H9 (cell line): ENCODE measurements around the gene STT3A. TPM values are rescaled to one million over a fixed set of nuclear protein-coding genes. Genes with fewer than 3 reads are reported as not detected.

Source experiments
- DNase-seq: peaks from one replicate; pipeline ENCODE4 v3.0.0-alpha.2; 2017
- H2AFZ ChIP-seq: one replicate; pipeline ENCODE4 v1.6.1; 2013; ENCODE audit warnings: mild to moderate bottlenecking, low read length, control low read depth, moderate library complexity
- H2AK5ac ChIP-seq: 2 replicates; pipeline ENCODE4 v1.6.1; 2013; ENCODE audit warnings: low read length, control low read depth, mixed read lengths; ENCODE audit not compliant: insufficient read length
- H2BK120ac ChIP-seq: one replicate; pipeline ENCODE4 v1.6.1; 2013; ENCODE audit warnings: low read depth, mild to moderate bottlenecking, low read length, control low read depth, inconsistent platforms; ENCODE audit not compliant: poor library complexity, severe bottlenecking
- H2BK12ac ChIP-seq: 2 replicates; pipeline ENCODE4 v1.6.1; 2013; ENCODE audit warnings: low read length, control low read depth, mixed read lengths, low read depth; ENCODE audit not compliant: insufficient read length
- H2BK15ac ChIP-seq: 2 replicates; pipeline ENCODE4 v1.6.1; 2013; ENCODE audit warnings: low read depth, low read length, control low read depth
- H2BK20ac ChIP-seq: one replicate; pipeline ENCODE4 v1.6.1; 2013; ENCODE audit warnings: low read depth, mild to moderate bottlenecking, low read length, control low read depth, inconsistent platforms; ENCODE audit not compliant: poor library complexity, severe bottlenecking
- H2BK5ac ChIP-seq: 2 replicates; pipeline ENCODE4 v1.6.1; 2013; ENCODE audit warnings: low read length, control low read depth, mixed read lengths; ENCODE audit not compliant: insufficient read length
- H3K14ac ChIP-seq: 2 replicates; pipeline ENCODE4 v1.6.1; 2013; ENCODE audit warnings: low read length, control low read depth; ENCODE audit not compliant: insufficient read depth
- H3K18ac ChIP-seq: 2 replicates; pipeline ENCODE4 v1.6.1; 2013; ENCODE audit warnings: low read depth, mild to moderate bottlenecking, mixed read lengths, low read length, control low read depth; ENCODE audit not compliant: insufficient read length
- H3K23ac ChIP-seq: 2 replicates; pipeline ENCODE4 v1.6.1; 2013; ENCODE audit warnings: low read length, control low read depth, mixed read lengths, low read depth; ENCODE audit not compliant: insufficient read length
- H3K23me2 ChIP-seq: 2 replicates; pipeline ENCODE4 v1.6.1; 2013; ENCODE audit warnings: low read depth, mild to moderate bottlenecking, mixed read lengths, low read length, control low read depth; ENCODE audit not compliant: insufficient read length, poor library complexity, severe bottlenecking
- H3K27ac ChIP-seq: 2 replicates; pipeline ENCODE4 v1.5.1; 2013; ENCODE audit warnings: low read length, control low read depth, mixed read lengths, low read depth; ENCODE audit not compliant: insufficient read length
- H3K27me3 ChIP-seq: 2 replicates; pipeline ENCODE4 v1.6.1; 2013; ENCODE audit warnings: low read length, control low read depth, inconsistent platforms; ENCODE audit not compliant: insufficient read depth
- H3K4ac ChIP-seq: 2 replicates; pipeline ENCODE4 v1.6.1; 2013; ENCODE audit warnings: low read depth, mild to moderate bottlenecking, control low read depth, inconsistent platforms, low read length, moderate library complexity
- H3K4me1 ChIP-seq: 2 replicates; pipeline ENCODE4 v1.6.1; 2013; ENCODE audit warnings: low read length, control low read depth, inconsistent platforms; ENCODE audit not compliant: insufficient read depth
- H3K4me2 ChIP-seq: 2 replicates; pipeline ENCODE4 v1.6.1; 2013; ENCODE audit warnings: low read length, control low read depth, mixed read lengths; ENCODE audit not compliant: insufficient read length, insufficient read depth
- H3K56ac ChIP-seq: 2 replicates; pipeline ENCODE4 v1.6.1; 2013; ENCODE audit warnings: low read depth, mild to moderate bottlenecking, mixed read lengths, low read length, control low read depth; ENCODE audit not compliant: insufficient read length
- H3K79me1 ChIP-seq: 2 replicates; pipeline ENCODE4 v1.6.1; 2013; ENCODE audit warnings: low read depth, mild to moderate bottlenecking, moderate library complexity, low read length, control low read depth, inconsistent platforms; ENCODE audit not compliant: insufficient read depth, poor library complexity, severe bottlenecking
- H3K79me2 ChIP-seq: 2 replicates; pipeline ENCODE4 v1.6.1; 2013; ENCODE audit warnings: low read length, control low read depth, inconsistent platforms; ENCODE audit not compliant: insufficient read depth
- H3K9ac ChIP-seq: 2 replicates; pipeline ENCODE4 v1.6.1; 2013; ENCODE audit warnings: low read length, control low read depth, mixed read lengths; ENCODE audit not compliant: insufficient read length; ENCODE audit errors: extremely low read depth
- H3K9me3 ChIP-seq: one replicate; pipeline ENCODE4 v1.6.1; 2013; ENCODE audit warnings: low read depth, low read length, inconsistent platforms; ENCODE audit not compliant: control insufficient read depth
- H3T11ph ChIP-seq: one replicate; pipeline ENCODE4 v1.6.1; 2013; ENCODE audit warnings: mild to moderate bottlenecking, low read length, control low read depth, inconsistent platforms
- H4K20me1 ChIP-seq: one replicate; pipeline ENCODE4 v1.6.1; 2013; ENCODE audit not compliant: control insufficient read depth, insufficient read length, insufficient read depth
- H4K5ac ChIP-seq: 2 replicates; pipeline ENCODE4 v1.6.1; 2013; ENCODE audit warnings: low read depth, mild to moderate bottlenecking, mixed read lengths, low read length, control low read depth; ENCODE audit not compliant: insufficient read length
- H4K8ac ChIP-seq: replicated peaks from 2 replicates; pipeline ENCODE4 v1.6.1; 2013; ENCODE audit warnings: low read length, control low read depth, mixed read lengths, low read depth; ENCODE audit not compliant: insufficient read length
- H4K91ac ChIP-seq: 2 replicates; pipeline ENCODE4 v1.6.1; 2013; ENCODE audit warnings: low read depth, mild to moderate bottlenecking, moderate library complexity, mixed read lengths, low read length, control low read depth; ENCODE audit not compliant: insufficient read length
- H3K27ac Mint-ChIP-seq, 3 experiments: 2 replicates in 2 of 3; 3 replicates in 1 of 3; pipeline ENCODE4 v1.8.0; 2020 to 2021; ENCODE audit warnings: mixed read lengths in 3 of 3, mild to moderate bottlenecking in 1 of 3, moderate library complexity in 1 of 3
- H3K27me3 Mint-ChIP-seq: 2 replicates; pipeline ENCODE4 v1.8.0; 2021; ENCODE audit warnings: low read depth, mild to moderate bottlenecking, moderate library complexity, mixed read lengths
- H3K36me3 Mint-ChIP-seq, 3 experiments: 2 replicates in 2 of 3; 3 replicates in 1 of 3; pipeline ENCODE4 v1.8.0; 2020 to 2021; ENCODE audit warnings: low read depth in 3 of 3, mixed read lengths in 3 of 3; ENCODE audit not compliant: insufficient read depth in 1 of 3
- H3K4me1 Mint-ChIP-seq, 2 experiments: 2 replicates each; pipeline ENCODE4 v1.8.0; 2020; ENCODE audit warnings: mixed read lengths in 2 of 2
- H3K4me3 Mint-ChIP-seq, 2 experiments: 2 replicates in 1 of 2; 3 replicates in 1 of 2; pipeline ENCODE4 v1.8.0; 2020 to 2021; ENCODE audit warnings: mild to moderate bottlenecking in 2 of 2, mixed read lengths in 2 of 2, moderate library complexity in 1 of 2
- H3K9me3 Mint-ChIP-seq, 2 experiments: 2 replicates in 1 of 2; 3 replicates in 1 of 2; pipeline ENCODE4 v1.8.0; 2020; ENCODE audit warnings: mild to moderate bottlenecking in 2 of 2, mixed read lengths in 2 of 2, moderate library complexity in 1 of 2
- CTCF ChIP-seq: fragments of 200-600 bp; sonication (generic); conservative IDR thresholded peaks from 3 replicates; pipeline ENCODE4 v1.8.0; 2021; ENCODE audit warnings: antibody characterized with exemption, mild to moderate bottlenecking
- WGBS: extraction: QIAGEN DNeasy Blood & Tissue Kit; methylation state at CpG from one replicate; pipeline ENCODE4 v1.1.7; 2013; ENCODE audit warnings: missing lambda C conversion rate, low lambda C conversion rate, mixed read lengths; ENCODE audit not compliant: insufficient read length; ENCODE audit errors: extremely low coverage; 5-methylcytosine and 5-hydroxymethylcytosine counted together
- total RNA-seq: library from RNA; stranded (reverse); gene quantifications from 2 replicates; pipeline ENCODE4 v1.2.1, GENCODE V29; 2021

Gene STT3A
- total RNA-seq, 1 experiment from 2014 or later: 128 TPM

GRCh38 chr11:125585487-125585886, 7.2 kb upstream of the STT3A start:
- Histone ChIP-seq H4K5ac (no peak overlapping the region), H2BK12ac (no peak overlapping the region), H2BK120ac (no peak overlapping the region), H2AK5ac (no peak overlapping the region), H2BK20ac (no peak overlapping the region), H3K79me2 (no peaks in the 10 kb centered on the region), H3K23me2 (no peaks in the 10 kb centered on the region), H3K9me3 (no peaks in the 10 kb centered on the region), H2AFZ (no peak overlapping the region), H2BK5ac (no peak overlapping the region), H3K79me1 (no peaks in the 10 kb centered on the region), H4K91ac (no peak overlapping the region), H3K4me1 (no peaks in the 10 kb centered on the region), H3K23ac (no peak overlapping the region), H3K9ac (no peak overlapping the region), H3K56ac (no peak overlapping the region), H3K27ac (no peak overlapping the region), H3K18ac (no peak overlapping the region), H3K4me2 (no peak overlapping the region), H3K27me3 (no peaks in the 10 kb centered on the region), H4K8ac (no peak overlapping the region), H3K14ac (no peak overlapping the region), H3K4ac (no peak overlapping the region), H3T11ph (no peak overlapping the region), H2BK15ac (no peak overlapping the region), H4K20me1 (no peaks in the 10 kb centered on the region)
- Mint-ChIP-seq H3K27ac (no peak overlapping the region), H3K27me3 (no peaks in the 10 kb centered on the region), H3K4me3 (no peak overlapping the region), H3K36me3 (peaks cover 16 to 40% (median 38%) of the 10 kb centered on the region in 3 experiments; a peak in 6 of 7 replicates), H3K9me3 (no peaks in the 10 kb centered on the region), H3K4me1 (peaks cover 0 to 4% of the 10 kb centered on the region in 2 experiments; a peak in 2 of 4 replicates)
- 100% methylated on average over 1 of the region's 1 CpG for WGBS
- DNase-seq: no peak
- no peak for TF ChIP-seq CTCF
